MG63 (cell line): ENCODE results near the gene TBK1. TPM values are rescaled to one million over a fixed set of nuclear protein-coding genes. Genes with fewer than 3 reads are reported as not detected.

ENCODE experiments used
- DNase-seq: peaks from one replicate; pipeline ENCODE4 v3.0.0-alpha.2; 2020
- H3K27me3 ChIP-seq: fragments of 250-450 bp; sonication (Bioruptor Pico); 2 replicates; pipeline ENCODE4 v1.5.1; 2020; ENCODE audit warnings: mild to moderate bottlenecking, moderate library complexity
- H3K36me3 ChIP-seq: fragments of 250-450 bp; sonication (Bioruptor Pico); 2 replicates; pipeline ENCODE4 v1.5.1; 2020; ENCODE audit warnings: mild to moderate bottlenecking, moderate library complexity
- H3K4me3 ChIP-seq: fragments of 250-450 bp; sonication (Bioruptor Pico); 2 replicates; pipeline ENCODE4 v1.5.1; 2020; ENCODE audit warnings: mild to moderate bottlenecking, moderate library complexity
- H3K9me3 ChIP-seq: fragments of 250-450 bp; sonication (Bioruptor Pico); 2 replicates; pipeline ENCODE4 v1.5.1; 2020; ENCODE audit warnings: mild to moderate bottlenecking, moderate library complexity
- total RNA-seq: library from RNA; depleted of rRNA; stranded (reverse); fragments of >200 nt; shearing (Covaris generic); gene quantifications from 2 replicates; pipeline ENCODE4 v1.2.3, GENCODE V29; 2014; ENCODE audit warnings: low replicate concordance

Gene TBK1
- total RNA-seq, 1 experiment from 2014 or later = 11.6 TPM

GRCh38 chr12:64445490-64445889, 6.4 kb upstream of the TBK1 start:
- Histone ChIP-seq H3K36me3 (peaks cover 81% of the 10 kb centered on the region), H3K9me3 (no peaks in the 10 kb centered on the region), H3K4me3 (no peak overlapping the region), H3K27me3 (no peaks in the 10 kb centered on the region)
- no peak for DNase-seq

GRCh38 chr12:64446295-64446694, 5.6 kb upstream of the TBK1 start:
- DNase-seq = no peak
- no peaks in the 10 kb centered on the region for H3K27me3 ChIP-seq
- peaks cover 73% of the 10 kb centered on the region for H3K36me3 ChIP-seq
- H3K9me3 ChIP-seq = no peaks in the 10 kb centered on the region
- H3K4me3 ChIP-seq = no peak overlapping the region

- H3K9me3 ChIP-seq = no peaks in the 10 kb centered on the region
- H3K36me3 ChIP-seq = peaks cover 39% of the 10 kb centered on the region
- DNase-seq = no peak
- H3K4me3 ChIP-seq = no peak overlapping the region
- H3K27me3 ChIP-seq = no peaks in the 10 kb centered on the region
Observed at GRCh38 chr12:64450057-64450640, 1.8 kb upstream of the TBK1 start.

GRCh38 chr12:64450711-64451486, 1.0 kb upstream of the TBK1 start:
- no peak for DNase-seq
- Histone ChIP-seq H3K9me3 (no peaks in the 10 kb centered on the region), H3K36me3 (peaks cover 35% of the 10 kb centered on the region), H3K27me3 (no peaks in the 10 kb centered on the region), H3K4me3 (peak overlapping the region; percentile 95)

GRCh38 chr12:64452559-64453329, 824 bp downstream of the TBK1 start:
- DNase-seq = peak; percentile 31
- peak overlapping the region; percentile 95 for H3K4me3 ChIP-seq
- peaks cover 35% of the 10 kb centered on the region for H3K36me3 ChIP-seq
- no peaks in the 10 kb centered on the region for H3K27me3 ChIP-seq
- H3K9me3 ChIP-seq = no peaks in the 10 kb centered on the region

GRCh38 chr12:64455506-64455905, 3.6 kb downstream of the TBK1 start:
- DNase-seq = no peak
- H3K4me3 ChIP-seq = no peak overlapping the region
- no peaks in the 10 kb centered on the region for H3K27me3 ChIP-seq
- H3K9me3 ChIP-seq = no peaks in the 10 kb centered on the region
- peaks cover 36% of the 10 kb centered on the region for H3K36me3 ChIP-seq

DNA sequence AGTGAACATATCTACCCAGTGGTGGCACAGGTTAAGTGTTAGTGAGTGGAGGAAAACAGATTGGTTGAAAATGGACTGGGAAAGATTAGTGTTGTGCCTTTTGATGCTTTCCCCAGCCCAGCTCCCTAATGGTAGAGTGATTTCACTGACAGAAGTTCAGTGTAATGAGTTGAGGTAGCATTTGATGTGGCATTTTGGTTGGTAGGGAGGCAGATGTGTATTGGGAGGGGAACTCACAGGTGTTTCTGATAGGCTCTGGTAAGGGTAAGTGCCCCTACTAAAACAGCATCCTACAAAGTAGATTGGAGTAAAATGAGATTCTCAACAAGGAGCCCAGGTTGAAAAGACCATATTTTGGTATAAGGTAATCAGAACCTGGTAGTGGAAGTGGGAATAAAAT, 4.2 kb downstream of the TBK1 start:
- DNase-seq = no peak

GRCh38 chr12:64457032-64457431, 5.1 kb downstream of the TBK1 start:
- DNase-seq = no peak
- H3K36me3 ChIP-seq = peaks cover 45% of the 10 kb centered on the region
- no peaks in the 10 kb centered on the region for H3K27me3 ChIP-seq
- H3K9me3 ChIP-seq = no peaks in the 10 kb centered on the region
- no peak overlapping the region for H3K4me3 ChIP-seq

More for the DNA sequence above, 4.2 kb downstream of the TBK1 start:
- Histone ChIP-seq H3K27me3 (no peaks in the 10 kb centered on the region), H3K9me3 (no peaks in the 10 kb centered on the region), H3K36me3 (peaks cover 37% of the 10 kb centered on the region), H3K4me3 (no peak overlapping the region)

DNA sequence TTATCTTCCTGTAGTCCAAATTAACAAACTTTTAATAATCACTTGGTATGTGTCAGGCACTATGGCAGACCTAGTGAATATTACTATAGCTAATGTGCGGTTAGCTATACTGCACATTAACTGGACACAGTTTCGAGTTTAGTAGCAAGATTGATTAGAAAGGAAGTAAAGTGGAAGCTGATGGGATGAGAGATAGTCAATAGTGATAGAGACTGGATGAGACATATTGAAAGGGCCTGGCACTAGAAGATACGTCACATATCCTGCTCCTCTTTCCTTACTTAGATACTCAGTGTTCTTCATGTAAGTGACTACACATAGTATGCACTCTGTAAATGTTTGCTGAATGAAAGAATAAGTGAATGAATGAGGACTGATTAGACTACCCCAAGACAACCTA, 5.5 kb downstream of the TBK1 start:
- Histone ChIP-seq H3K4me3 (no peak overlapping the region), H3K27me3 (no peaks in the 10 kb centered on the region), H3K9me3 (no peaks in the 10 kb centered on the region), H3K36me3 (peaks cover 46% of the 10 kb centered on the region)
- no peak for DNase-seq

DNA sequence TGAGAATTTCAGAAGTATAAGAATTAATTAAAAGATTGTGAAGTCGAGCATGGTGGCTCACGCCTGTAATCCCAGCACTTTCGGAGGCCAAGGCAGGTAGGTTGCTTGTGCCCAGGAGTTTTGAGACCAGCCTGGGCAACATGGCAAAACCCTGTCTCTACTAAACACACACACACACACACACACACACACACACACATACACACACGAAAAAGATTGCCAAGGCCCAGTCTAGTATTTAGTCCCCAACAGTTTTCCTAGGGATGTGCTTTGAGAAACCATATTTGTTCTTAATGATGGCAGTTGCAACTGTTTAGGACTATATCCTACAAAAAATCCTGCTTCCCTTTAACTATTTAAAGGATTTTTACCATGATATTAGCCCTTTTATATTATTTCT, 6.0 kb downstream of the TBK1 start:
- peaks cover 46% of the 10 kb centered on the region for H3K36me3 ChIP-seq
- no peaks in the 10 kb centered on the region for H3K27me3 ChIP-seq
- no peak overlapping the region for H3K4me3 ChIP-seq
- no peak for DNase-seq
- H3K9me3 ChIP-seq = no peaks in the 10 kb centered on the region

DNA sequence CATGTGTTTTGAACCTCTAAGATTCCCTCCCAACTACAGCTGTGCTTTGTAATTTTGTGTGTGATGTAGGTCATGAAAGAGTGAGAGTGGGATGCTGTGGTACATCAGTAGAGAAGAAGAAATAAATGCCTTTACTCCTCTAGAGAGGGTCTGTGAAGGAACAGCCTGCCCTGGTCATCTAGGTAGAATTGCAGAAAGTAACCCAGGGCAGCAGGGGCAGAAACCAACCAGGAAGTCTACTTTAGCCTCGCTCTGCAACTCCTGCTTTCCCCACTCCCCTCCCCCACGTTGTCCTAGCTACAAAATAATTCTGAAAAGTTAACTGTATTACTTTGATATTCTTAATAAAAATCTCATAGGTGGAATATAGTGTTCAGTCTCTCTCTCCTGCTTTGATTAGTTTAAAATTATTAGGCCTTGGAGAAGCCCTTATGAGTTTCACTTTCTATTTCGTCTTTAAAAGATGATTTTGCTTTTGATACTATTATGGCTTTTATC, 7.5 kb downstream of the TBK1 start:
- DNase-seq = no peak
- peaks cover 49% of the 10 kb centered on the region for H3K36me3 ChIP-seq
- H3K27me3 ChIP-seq = no peaks in the 10 kb centered on the region
- H3K4me3 ChIP-seq = peak overlapping the region; percentile 18
- H3K9me3 ChIP-seq = no peaks in the 10 kb centered on the region

DNA sequence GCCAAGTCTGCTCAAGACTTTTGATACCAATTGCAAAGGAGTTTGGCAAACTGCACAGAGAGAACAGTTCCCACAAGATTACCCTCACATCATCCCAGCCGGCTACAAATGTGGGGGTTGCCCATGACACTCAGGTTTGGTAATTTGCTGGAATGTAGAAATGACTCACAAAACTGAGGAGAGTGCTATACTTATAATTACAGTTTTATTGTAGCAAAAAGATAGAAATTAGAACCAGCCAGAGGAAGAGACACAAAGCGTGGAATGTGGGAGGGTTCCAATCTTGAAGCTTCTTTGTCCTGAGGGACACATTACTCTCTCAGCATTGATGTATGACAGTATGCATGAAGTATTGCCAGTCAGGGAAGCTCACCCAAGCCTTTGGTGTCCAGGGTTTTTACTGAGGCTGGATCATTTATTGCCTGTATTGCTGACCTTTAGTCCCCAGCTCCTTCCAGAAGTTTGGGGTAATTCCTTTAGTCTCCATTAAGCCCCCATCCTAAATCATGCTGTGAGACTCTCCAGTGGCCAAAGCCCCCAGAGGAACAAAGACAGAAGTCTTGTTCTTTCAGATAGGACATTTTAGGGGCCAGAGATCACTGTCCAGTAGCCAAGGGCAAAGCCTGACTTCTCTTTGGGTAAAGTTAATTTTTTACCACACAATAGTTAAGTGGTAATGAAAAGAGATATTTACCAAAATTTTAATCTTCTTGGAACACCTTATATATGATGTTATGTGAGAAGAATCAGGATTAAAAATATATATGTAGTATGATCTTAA, 9.9 kb downstream of the TBK1 start:
- Histone ChIP-seq H3K27me3 (no peaks in the 10 kb centered on the region), H3K9me3 (no peaks in the 10 kb centered on the region), H3K4me3 (no peak overlapping the region), H3K36me3 (peaks cover 53% of the 10 kb centered on the region)
- peak; percentile 42 for DNase-seq

- DNase-seq = no peak
- Histone ChIP-seq H3K27me3 (no peaks in the 10 kb centered on the region), H3K9me3 (no peaks in the 10 kb centered on the region), H3K36me3 (peaks cover 45% of the 10 kb centered on the region), H3K4me3 (no peak overlapping the region)
Observed at GRCh38 chr12:64466178-64466577, 14.3 kb downstream of the TBK1 start.

GRCh38 chr12:64468966-64469365, 17.0 kb downstream of the TBK1 start:
- Histone ChIP-seq H3K36me3 (peaks cover 54% of the 10 kb centered on the region), H3K4me3 (no peak overlapping the region), H3K27me3 (no peaks in the 10 kb centered on the region), H3K9me3 (no peaks in the 10 kb centered on the region)
- no peak for DNase-seq

DNA sequence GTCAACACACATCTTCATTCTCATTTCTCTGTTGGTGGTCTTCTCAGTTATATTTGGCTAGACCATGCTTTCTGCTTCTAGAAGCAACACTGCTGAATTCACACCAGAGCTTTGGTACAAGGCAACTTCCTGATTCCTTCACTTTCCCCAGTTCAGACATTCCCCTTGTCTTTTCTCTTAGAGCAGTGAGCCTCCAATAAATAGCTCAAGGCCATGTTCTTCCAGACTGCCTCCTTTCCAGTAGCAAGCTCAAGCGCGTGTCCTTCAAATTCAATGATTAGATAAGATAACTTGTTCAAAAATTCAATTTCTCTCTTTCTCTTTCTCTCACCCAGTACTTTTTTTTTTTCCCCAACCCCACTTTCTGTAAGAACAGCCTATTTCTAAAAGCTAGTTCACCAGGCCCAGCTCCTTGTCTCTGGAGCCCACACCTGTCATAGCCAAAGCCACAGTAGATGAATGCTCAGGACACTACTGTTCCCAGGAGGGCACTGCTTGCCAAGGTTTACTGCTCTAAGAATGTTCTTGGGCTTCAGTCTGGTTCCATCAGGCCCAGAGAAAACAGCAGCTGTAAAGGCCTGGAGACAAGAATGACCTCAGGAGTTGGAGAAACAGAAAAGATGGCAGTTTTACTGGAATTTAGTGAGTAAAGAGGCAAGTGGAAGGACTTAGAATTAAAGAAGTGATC, 17.7 kb downstream of the TBK1 start:
- H3K9me3 ChIP-seq = no peaks in the 10 kb centered on the region
- no peak overlapping the region for H3K4me3 ChIP-seq
- H3K36me3 ChIP-seq = peaks cover 55% of the 10 kb centered on the region
- no peaks in the 10 kb centered on the region for H3K27me3 ChIP-seq
- DNase-seq = no peak

DNA sequence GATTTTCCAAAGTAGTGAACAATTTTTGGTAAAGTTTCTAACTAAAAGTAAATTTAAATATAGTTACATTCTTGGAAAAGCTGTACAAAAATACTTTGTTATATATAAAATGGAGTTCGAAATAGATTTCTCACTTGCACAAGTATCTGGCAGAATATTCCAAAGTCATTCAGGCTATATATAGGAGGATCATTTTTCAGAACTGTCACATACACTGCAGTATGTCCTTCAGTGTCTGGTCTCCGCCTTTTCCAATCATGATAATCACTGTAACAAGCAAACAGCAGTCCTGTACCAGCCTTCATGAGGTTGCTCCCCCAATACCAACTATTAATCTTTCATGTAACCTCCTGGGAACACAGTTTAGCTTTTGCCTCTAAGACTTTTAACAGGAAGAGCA, 18.6 kb downstream of the TBK1 start:
- peaks cover 61% of the 10 kb centered on the region for H3K36me3 ChIP-seq
- H3K27me3 ChIP-seq = no peaks in the 10 kb centered on the region
- no peak for DNase-seq
- H3K9me3 ChIP-seq = no peaks in the 10 kb centered on the region
- H3K4me3 ChIP-seq = no peak overlapping the region
